HUES6 (cell line): ENCODE results near the gene ERBB2.
"Not testable (repeated sequence)": the region's sequence is repeated elsewhere in the genome, so short reads cannot be mapped to it uniquely, and the experiment has no call there.

ENCODE experiments used
- H3K27ac ChIP-seq: 2 replicates; pipeline ENCODE4 v1.7.0; 2013; ENCODE audit warnings: low read depth, mild to moderate bottlenecking, low read length, inconsistent platforms
- H3K27me3 ChIP-seq: 2 replicates; pipeline ENCODE4 v1.6.1; 2013; ENCODE audit warnings: low read length; ENCODE audit not compliant: control insufficient read depth, insufficient read depth
- H3K36me3 ChIP-seq: 2 replicates; pipeline ENCODE4 v1.6.1; 2013; ENCODE audit warnings: low read length; ENCODE audit not compliant: control insufficient read depth, insufficient read depth
- H3K4me1 ChIP-seq: 2 replicates; pipeline ENCODE4 v1.6.1; 2013; ENCODE audit warnings: low read length; ENCODE audit not compliant: control insufficient read depth, insufficient read depth
- H3K4me3 ChIP-seq: 2 replicates; pipeline ENCODE4 v1.5.1; 2013; ENCODE audit warnings: low read depth, low read length
- H3K9ac ChIP-seq: one replicate; pipeline ENCODE4 v1.6.1; 2013; ENCODE audit warnings: mild to moderate bottlenecking, low read length
- H3K9me3 ChIP-seq: 2 replicates; pipeline ENCODE4 v1.6.1; 2013; ENCODE audit warnings: low read depth, low read length; ENCODE audit not compliant: control insufficient read depth, insufficient read depth

The ERBB2 gene

GRCh38 chr17:39684369-39685192, 15.3 kb upstream of the ERBB2 start:
- H3K27me3 ChIP-seq, result no peaks in the 10 kb centered on the region
- peaks cover 17% of the 10 kb centered on the region; the same call in 1 of the 2 replicates for H3K36me3 ChIP-seq
- peaks cover 12% of the 10 kb centered on the region for H3K4me1 ChIP-seq
- no peak overlapping the region for H3K27ac ChIP-seq
- H3K9me3 ChIP-seq, result no peaks in the 10 kb centered on the region
- no peak overlapping the region for H3K9ac ChIP-seq
- H3K4me3 ChIP-seq, result no peak overlapping the region

GRCh38 chr17:39687101-39687545, 12.7 kb upstream of the ERBB2 start:
- no peaks in the 10 kb centered on the region for H3K9me3 ChIP-seq
- peak overlapping the region; percentile 92 for H3K9ac ChIP-seq
- peak overlapping the region; percentile 90 for H3K4me3 ChIP-seq
- H3K36me3 ChIP-seq, result peaks cover 9% of the 10 kb centered on the region; the same call in 1 of the 2 replicates
- no peaks in the 10 kb centered on the region for H3K27me3 ChIP-seq
- peak overlapping the region; percentile 99 for H3K27ac ChIP-seq
- peaks cover 24% of the 10 kb centered on the region for H3K4me1 ChIP-seq

- Histone ChIP-seq H3K9me3 (no peaks in the 10 kb centered on the region), H3K27ac (peak within 1 kb of the TSS; percentile 99), H3K36me3 (peaks cover 9% of the 10 kb centered on the region; the same call in 1 of the 2 replicates), H3K4me3 (peak within 1 kb of the TSS; percentile 90), H3K4me1 (peaks cover 24% of the 10 kb centered on the region), H3K9ac (peak within 1 kb of the TSS; percentile 92), H3K27me3 (no peaks in the 10 kb centered on the region)
Observed at GRCh38 chr17:39687546-39688474, 12.1 kb upstream of the ERBB2 start, which contains the start of gene PGAP3. PGAP3 (minus strand) TSS chr17:39688057; CDS start chr17:39688014, 43 bp downstream.

- peak overlapping the region; percentile 90 for H3K4me3 ChIP-seq
- H3K27me3 ChIP-seq, result no peaks in the 10 kb centered on the region
- H3K4me1 ChIP-seq, result peaks cover 24% of the 10 kb centered on the region
- H3K9me3 ChIP-seq, result no peaks in the 10 kb centered on the region
- peaks cover 4% of the 10 kb centered on the region; the same call in 1 of the 2 replicates for H3K36me3 ChIP-seq
- peak overlapping the region; percentile 92 for H3K9ac ChIP-seq
- H3K27ac ChIP-seq, result peak overlapping the region; percentile 99
Observed at GRCh38 chr17:39688475-39688835, 11.4 kb upstream of the ERBB2 start.

- H3K4me3 ChIP-seq, result peak overlapping the region; percentile 90
- H3K4me1 ChIP-seq, result peaks cover 24% of the 10 kb centered on the region
- peak overlapping the region; percentile 99 for H3K27ac ChIP-seq
- peak overlapping the region; percentile 92 for H3K9ac ChIP-seq
- H3K27me3 ChIP-seq, result no peaks in the 10 kb centered on the region
- H3K36me3 ChIP-seq, result peaks cover 3% of the 10 kb centered on the region; the same call in 1 of the 2 replicates
- no peaks in the 10 kb centered on the region for H3K9me3 ChIP-seq
Observed at GRCh38 chr17:39688945-39689344, 10.9 kb upstream of the ERBB2 start.

GRCh38 chr17:39694593-39694992, 5.3 kb upstream of the ERBB2 start:
- H3K36me3 ChIP-seq, result no peaks in the 10 kb centered on the region
- no peak overlapping the region for H3K9ac ChIP-seq
- H3K9me3 ChIP-seq, result no peaks in the 10 kb centered on the region
- no peak overlapping the region for H3K27ac ChIP-seq
- no peak overlapping the region for H3K4me3 ChIP-seq
- H3K27me3 ChIP-seq, result no peaks in the 10 kb centered on the region
- H3K4me1 ChIP-seq, result peaks cover 40% of the 10 kb centered on the region

- no peaks in the 10 kb centered on the region for H3K36me3 ChIP-seq
- no peaks in the 10 kb centered on the region for H3K9me3 ChIP-seq
- no peak overlapping the region for H3K27ac ChIP-seq
- H3K4me1 ChIP-seq, result peaks cover 38% of the 10 kb centered on the region
- peak overlapping the region; percentile 54 for H3K9ac ChIP-seq
- H3K27me3 ChIP-seq, result no peaks in the 10 kb centered on the region
- no peak overlapping the region for H3K4me3 ChIP-seq
Observed at GRCh38 chr17:39695089-39695474, 4.8 kb upstream of the ERBB2 start.

GRCh38 chr17:39696731-39697130, 3.1 kb upstream of the ERBB2 start:
- Histone ChIP-seq H3K4me1 (peaks cover 36% of the 10 kb centered on the region), H3K27me3 (no peaks in the 10 kb centered on the region), H3K4me3 (peak overlapping the region; percentile 32; the same call in 1 of the 2 replicates), H3K9me3 (no peaks in the 10 kb centered on the region), H3K36me3 (no peaks in the 10 kb centered on the region), H3K9ac (no peak overlapping the region), H3K27ac (no peak overlapping the region)

GRCh38 chr17:39697961-39698360, 1.9 kb upstream of the ERBB2 start:
- Histone ChIP-seq H3K27ac (no peak overlapping the region), H3K4me1 (peaks cover 48% of the 10 kb centered on the region), H3K9me3 (no peaks in the 10 kb centered on the region), H3K27me3 (no peaks in the 10 kb centered on the region), H3K9ac (no peak overlapping the region), H3K4me3 (no peak overlapping the region), H3K36me3 (no peaks in the 10 kb centered on the region)

- not testable (repeated sequence) for H3K9me3 ChIP-seq, H3K36me3 ChIP-seq, H3K27me3 ChIP-seq
- Histone ChIP-seq H3K27ac (peak overlapping the region; percentile 84), H3K9ac (peak overlapping the region; percentile 56), H3K4me1 (peaks cover 61% of the 10 kb centered on the region), H3K4me3 (peak overlapping the region; percentile 84)
Observed at GRCh38 chr17:39699157-39699817, 577 bp upstream of the ERBB2 start.
